Testis (tissue), 2 donors: Measurements from ENCODE around the gene CIT.

ENCODE experiments used
- POLR2A ChIP-seq: fragments of 450-650 bp; IDR thresholded peaks from one replicate; pipeline ENCODE4 v1.6.1; 2017; ENCODE audit warnings: antibody characterized with exemption, mild to moderate bottlenecking, moderate library complexity
- TF ChIP-seq, protein P1 (sequence below), 3 experiments: fragments of 450-650 bp in 2 of 3; fragments of 200-600 bp in 1 of 3; sonication (generic) in 1 of 3; IDR thresholded peaks; one replicate each; pipeline ENCODE4 v1.5.1; 2016 to 2019; ENCODE audit warnings: antibody characterized with exemption in 3 of 3, mild to moderate bottlenecking in 2 of 3, moderate library complexity in 1 of 3

DNA sequence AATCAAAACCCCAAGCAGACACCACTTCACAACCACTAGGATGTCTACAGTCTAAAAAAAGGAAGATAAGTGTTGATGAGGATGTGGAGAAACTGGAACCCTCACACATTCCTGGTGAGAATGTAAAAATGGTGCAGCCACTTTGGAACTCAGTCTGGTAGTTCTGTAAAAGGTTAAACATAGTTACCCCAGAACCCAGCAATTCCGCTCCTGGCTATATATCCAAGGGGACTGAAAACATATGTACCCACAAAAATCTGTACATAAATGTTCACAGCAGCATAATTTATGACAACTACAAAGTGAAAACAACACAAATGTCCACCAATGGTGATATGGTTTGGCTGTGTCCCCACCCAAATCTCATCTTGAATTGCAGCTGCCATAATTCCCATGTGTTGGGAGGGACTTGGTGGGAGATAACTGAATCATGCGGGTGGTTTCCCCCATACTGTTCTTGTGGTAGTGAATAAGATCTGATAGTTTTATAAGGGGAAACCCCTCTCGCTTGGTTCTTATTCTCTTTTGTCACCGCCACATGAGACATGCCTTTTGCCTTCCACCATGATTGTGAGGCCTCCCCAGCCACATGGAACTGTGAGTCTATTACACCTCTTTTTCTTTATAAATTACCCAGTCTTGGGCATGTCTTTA is 162.4 kb downstream of the CIT start:
- TF ChIP-seq, protein P1, sequence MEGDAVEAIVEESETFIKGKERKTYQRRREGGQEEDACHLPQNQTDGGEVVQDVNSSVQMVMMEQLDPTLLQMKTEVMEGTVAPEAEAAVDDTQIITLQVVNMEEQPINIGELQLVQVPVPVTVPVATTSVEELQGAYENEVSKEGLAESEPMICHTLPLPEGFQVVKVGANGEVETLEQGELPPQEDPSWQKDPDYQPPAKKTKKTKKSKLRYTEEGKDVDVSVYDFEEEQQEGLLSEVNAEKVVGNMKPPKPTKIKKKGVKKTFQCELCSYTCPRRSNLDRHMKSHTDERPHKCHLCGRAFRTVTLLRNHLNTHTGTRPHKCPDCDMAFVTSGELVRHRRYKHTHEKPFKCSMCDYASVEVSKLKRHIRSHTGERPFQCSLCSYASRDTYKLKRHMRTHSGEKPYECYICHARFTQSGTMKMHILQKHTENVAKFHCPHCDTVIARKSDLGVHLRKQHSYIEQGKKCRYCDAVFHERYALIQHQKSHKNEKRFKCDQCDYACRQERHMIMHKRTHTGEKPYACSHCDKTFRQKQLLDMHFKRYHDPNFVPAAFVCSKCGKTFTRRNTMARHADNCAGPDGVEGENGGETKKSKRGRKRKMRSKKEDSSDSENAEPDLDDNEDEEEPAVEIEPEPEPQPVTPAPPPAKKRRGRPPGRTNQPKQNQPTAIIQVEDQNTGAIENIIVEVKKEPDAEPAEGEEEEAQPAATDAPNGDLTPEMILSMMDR (IDR thresholded peaks at IDR 0.05) = no peak
- no peak for TF ChIP-seq POLR2A
